Epidermal melanocyte (primary cell): Measurements from ENCODE around the gene MTIF3.
A peak's percentile ranks its signal among the peaks of the same experiment; 100 is the strongest.

Source experiments
- DNase-seq: peaks from one replicate; pipeline ENCODE4 v3.0.0; 2011; ENCODE audit warnings: low spot score; ENCODE audit not compliant: insufficient read length

The MTIF3 gene, protein sequence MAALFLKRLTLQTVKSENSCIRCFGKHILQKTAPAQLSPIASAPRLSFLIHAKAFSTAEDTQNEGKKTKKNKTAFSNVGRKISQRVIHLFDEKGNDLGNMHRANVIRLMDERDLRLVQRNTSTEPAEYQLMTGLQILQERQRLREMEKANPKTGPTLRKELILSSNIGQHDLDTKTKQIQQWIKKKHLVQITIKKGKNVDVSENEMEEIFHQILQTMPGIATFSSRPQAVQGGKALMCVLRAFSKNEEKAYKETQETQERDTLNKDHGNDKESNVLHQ

DNA sequence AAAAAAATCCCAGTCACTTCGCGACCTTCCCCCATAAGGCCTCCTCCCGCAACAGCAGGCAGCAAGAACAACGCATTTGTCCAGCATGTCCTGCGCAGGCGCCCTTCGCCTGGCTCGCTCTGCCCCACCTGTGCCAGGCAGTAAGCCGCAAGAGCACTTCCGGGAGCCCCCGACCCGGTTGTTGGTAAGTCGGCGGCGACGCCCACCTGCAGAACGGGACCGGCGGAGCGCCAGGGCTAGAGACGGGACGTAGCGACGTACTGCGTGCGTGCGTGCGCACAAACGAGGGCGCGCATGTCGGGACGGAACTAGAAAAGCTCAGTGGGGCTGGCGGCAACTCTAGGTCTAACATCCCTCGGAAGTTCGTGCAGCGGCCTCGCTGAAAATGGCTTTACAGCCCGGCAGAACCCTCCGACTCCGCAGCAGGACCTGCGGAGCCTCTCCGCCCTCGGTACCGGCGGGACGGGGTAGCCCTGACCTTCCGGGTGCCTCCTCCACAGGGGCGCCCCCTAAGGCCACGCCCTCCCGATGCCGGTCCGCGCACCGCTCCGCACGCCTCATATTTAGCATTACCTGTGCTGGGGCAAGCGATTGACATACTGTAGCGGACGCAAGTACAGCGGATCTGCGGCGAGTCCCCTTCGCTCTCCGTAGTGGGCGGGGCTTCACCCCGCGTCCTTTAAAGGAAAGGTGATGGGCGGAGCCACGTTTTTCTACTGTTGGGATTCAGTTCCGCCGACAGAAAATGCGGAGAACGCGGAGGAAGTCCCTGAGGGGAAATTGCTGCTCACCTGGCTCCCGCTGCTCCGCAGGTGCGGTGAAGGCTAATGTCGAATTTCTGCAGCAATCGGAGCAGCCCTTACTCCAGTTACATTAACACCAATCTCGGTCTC lies at the start of gene MTIF3:
Gene MTIF3, minus strand, starts transcription at position 629 of the 893 bp plus-strand sequence. CDS start 10,116 bp downstream, outside the sequence.
- DNase-seq: peak; percentile 73

DNA sequence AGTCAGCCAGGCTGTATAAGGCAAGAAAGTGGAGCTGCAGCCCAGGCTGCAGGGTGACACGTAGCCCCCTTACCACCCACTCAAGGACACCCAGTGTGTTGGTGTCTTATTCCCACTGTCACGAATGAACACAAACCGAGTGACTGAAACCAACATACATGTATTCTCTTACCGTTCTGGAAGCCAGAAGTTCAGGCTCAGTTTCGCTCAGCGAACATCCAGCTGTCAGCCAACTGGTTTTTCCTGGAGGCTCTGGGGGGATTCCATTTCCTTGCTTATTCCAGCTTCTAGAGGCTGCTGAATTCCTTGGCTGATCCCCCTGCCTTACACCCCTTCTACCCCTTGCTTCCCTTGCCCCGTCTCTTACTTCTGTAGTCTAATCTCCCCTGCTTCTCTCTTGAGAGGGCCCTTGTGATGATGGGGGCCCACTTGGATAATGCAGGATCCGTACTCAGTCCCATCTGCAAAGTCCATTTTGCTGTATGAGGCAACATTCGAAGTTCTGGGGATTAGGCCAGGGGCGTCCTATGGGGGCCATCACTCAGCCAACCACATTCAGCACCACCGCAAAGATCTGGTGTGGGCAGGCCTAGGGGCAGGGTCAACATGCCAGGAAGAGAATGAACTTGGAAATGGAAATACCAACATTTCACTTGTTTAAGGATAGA lies 47.3 kb upstream of the MTIF3 start:
- DNase-seq: no peak

DNA sequence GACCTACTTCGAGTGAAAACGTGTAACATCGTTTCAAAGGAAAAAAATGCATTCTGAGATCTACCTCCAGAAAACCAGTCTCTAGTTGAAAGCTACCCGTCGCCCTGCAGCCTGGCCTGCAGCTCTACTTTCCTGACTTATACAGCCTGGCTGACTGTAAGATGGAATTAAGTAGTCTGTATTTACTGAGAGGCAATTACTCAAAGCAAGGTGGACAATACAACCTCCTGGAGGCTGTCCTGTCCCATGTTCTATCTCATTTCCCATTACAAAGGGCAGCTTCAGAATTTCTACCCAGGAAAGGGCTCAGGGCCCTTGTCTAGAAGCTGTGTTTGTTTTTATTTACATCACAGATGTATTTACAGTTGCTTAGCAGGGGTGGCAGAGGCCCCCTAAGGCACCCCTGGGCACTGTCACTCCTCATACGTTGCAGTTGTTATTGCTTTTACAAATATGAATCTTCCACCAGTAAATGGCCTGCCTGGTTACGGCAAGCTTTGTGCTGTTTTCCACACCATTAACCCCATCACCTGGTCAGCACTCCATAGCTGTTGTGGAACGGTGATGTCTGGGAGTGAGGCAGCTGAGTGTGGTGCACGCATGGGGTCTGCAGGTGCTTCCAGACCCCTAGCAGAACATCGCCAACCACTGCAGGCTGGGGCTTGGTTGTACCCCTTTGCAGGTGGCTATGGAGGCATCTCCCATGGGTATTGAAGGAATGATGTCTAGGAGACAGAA lies 46.3 kb upstream of the MTIF3 start:
- no peak for DNase-seq

DNA sequence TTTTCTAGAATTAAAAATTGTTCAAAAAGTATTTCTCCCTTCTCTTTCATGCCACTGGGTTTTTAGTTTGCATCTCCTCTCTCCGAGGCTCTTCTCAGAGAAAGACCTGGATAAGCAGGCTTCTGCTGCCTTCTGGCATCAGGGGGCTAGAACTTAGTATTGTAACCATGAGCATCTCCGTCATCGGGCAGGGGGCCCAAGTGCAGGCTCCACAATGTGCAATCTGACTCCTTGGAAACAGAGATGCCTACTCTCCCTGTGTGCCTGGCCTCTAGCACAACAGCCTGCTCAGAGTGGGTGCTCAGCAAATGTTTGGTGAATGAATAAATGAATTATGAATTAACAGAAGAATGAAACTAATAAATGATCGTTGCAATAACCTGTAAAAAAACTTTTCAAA lies 45.6 kb upstream of the MTIF3 start:
- no peak for DNase-seq

DNA sequence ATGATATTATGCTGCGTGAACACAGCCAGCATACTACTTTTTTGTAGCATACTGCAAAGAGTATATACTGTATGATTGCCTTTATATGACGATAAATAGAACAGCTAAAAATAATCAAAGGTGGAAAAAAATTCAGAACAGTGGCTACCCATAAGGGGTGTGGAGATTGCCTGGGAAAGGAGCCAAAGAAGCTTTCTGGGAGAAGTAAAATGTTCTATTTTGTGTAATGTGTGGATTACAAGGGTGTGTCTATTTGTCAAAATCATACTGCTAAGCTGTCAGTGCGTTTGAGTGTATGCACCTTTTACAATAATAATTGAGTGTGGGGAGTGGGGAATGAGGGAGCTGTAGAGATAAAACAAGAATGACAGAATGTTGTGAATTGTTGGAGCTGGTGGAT lies 45.2 kb upstream of the MTIF3 start:
- no peak for DNase-seq

DNA sequence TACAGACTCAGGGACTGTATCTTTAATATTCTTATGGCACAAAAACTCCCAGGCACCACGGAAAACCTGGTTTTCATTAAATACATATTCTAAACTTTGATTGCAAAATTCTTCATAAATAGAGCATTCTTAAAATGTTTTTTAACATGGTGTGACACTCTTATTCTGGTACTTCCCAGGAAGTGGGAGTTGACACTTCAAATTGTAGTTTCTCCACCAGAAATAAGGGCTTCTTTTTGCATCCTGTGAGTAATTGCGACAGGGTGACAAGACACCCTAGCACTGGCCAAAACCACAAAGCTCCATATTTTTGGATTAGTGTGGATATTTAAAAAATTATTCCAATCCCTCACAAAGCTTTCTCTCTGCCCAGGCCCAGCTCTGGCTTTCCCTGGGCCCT lies 43.6 kb upstream of the MTIF3 start:
- DNase-seq: no peak

DNA sequence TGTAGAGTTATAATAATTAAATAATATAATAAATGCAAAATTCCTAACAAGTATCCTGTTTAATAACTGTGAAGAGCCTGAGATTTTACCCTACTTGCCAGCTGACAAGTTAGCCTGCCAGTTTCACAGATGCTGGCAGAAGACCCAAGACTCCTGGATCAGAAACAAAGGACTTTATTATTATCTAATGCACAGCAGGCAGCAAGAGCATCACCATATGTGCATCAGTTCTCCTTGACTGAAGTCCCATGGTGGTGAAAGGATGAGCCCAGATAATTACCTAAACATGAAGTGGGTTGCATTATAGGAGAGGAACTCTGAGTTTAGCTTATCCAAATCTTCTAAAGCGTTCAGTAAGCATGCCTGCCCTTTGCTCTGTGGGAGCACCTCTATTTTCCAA lies 39.1 kb upstream of the MTIF3 start:
- DNase-seq: no peak

DNA sequence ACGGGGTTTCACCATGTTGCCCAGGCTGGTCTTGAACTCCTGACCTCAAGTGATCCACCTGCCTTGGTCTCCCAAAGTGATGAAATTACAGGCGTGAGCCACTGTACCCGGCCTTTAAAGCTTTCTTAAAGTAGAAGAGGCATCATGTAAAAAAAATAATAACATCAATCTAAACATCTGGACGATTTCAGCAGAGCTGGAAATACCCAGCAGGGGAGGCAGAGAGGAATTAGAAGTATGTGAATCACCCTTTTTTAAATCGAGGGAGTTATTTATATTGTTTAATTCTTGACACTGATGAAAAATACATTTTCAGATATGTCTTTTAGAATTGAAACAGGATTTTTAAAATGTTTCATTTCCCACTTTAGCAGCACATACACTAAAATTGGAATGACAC lies 37.4 kb upstream of the MTIF3 start:
- DNase-seq: no peak

DNA sequence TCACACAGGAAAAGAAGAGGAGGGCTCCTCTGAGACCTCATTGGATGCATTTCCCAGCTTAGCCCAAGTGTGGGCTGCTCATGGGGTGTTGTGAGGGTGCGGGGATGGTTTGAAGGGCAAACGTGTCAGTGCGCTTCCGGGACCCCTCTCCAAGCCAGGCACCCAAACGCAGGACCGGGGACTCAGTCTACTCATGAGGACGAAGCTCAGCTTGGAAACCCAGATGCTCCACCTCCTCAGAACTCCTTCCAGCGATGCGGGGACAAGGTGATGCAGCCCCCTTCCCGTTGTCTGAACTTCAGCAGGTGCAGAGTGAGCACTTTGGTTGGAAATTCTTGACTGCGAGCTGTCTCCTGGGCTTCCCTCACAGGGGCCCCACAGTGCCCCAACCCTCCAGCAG lies 33.1 kb upstream of the MTIF3 start:
- DNase-seq: no peak

DNA sequence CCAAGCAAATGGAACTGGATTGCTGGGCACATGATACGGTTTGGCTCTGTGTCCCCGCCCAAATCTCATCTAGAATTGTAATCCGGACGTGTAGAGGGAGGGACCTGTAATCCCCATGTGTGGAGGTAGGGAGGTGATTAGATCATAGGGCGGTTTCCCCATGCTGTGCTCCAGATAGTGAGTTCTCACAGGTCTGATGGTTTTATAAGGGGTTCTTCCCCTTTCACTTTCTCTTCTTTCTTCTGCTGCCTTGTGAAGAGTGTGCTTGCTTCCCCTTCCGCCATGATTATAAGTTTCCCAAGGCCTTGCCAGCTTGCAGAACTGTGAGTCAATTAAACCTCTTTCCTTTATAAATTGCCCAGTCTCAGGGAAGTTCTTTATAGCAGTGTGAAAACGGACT lies 32.6 kb upstream of the MTIF3 start:
- DNase-seq: no peak

DNA sequence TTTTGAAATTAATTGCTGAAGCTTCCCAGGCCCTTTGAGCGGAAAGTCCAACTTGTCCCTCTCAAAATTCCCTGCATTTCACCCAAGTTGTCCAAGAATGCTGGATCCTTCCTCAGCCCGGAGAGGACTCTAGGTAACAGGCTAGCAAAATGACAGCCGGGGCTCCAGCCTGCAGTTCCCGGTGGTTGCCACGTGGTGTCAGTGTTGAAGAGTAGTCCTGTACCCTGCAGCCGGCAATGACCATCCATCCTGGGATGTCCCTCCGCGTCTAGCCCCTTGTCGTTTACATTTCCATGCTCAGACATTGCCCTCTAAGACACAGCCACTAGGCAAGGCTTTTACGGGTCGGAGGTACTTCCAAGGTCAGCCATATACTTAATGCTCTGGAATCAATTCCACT lies 31.4 kb upstream of the MTIF3 start:
- no peak for DNase-seq

DNA sequence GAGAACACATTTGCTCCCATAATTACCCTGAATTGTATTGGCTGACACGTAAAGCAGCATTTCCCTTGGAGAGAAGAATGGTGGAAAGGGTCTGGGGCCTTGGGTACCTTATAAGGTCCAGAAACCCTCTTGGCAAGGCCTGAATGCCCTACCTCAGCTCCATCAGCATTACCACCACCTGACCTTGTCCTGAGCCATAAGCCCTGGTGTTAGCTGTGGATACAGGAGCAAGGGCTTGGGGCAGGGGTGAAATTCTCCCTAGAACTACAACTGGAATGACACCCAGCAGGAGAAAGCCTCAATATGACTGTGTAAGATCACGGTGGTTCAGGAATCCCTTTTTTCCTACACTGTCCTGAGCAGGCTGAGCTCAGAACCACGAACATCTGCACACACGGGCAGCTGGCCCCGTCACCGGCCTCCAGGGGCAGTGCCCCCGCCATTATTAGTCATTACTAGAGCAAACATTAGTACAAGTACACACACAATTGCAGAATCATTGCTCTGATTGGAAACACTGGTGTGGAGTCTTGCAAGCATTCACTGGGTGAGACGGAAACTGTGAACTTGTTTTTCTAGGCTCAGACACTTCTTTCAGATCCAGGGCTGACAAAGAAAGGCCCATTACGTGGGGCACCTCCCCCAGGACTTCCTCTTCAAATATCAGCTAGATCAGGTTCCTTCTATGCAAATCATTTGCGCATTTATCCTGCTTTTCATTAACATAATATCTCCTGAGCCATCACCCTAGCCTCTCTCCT lies 26.8 kb upstream of the MTIF3 start:
- no peak for DNase-seq

DNA sequence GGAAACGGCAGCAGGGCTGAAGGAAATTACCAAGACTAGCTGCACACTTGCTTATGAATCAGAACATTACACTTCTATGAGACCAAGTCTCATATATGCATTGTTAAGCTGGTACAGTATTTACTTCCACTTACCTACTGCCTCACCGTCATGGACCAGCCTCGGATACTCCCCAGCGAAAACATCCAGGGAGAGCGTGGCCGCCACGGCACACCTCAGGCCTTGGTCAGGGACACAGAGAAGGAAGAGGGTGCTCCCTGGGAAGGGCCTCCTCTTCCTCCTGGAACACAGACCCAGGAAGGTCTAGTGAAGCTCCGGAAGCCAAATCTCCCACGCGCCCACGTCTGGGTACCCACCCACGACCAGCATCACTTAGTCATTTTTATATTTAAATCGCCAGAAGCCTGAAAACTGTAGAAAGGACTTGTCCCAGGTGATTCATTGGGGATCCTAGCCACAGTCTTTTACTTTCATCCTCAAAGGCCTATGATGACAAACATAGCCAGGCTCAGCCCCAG lies 24.4 kb upstream of the MTIF3 start:
- DNase-seq: no peak

DNA sequence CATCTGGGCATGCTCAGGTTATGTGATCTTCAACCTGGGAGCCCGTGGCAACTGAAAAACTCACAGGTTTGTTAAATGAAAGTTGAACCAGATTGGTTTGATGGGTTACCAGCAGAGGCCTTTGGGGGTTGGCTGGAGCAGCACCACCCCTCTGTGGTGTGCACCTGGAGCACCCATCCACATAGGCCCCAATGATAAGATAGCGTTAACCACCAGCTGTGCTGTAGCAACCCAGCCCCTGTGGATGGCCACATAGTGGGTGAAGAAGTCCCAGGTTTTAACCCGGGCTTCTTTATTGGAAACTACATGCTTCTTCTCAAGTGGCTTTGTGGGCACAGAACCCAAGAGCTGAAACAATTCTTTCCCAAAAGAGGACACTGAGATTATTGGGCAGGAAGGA lies 22.6 kb upstream of the MTIF3 start:
- no peak for DNase-seq

DNA sequence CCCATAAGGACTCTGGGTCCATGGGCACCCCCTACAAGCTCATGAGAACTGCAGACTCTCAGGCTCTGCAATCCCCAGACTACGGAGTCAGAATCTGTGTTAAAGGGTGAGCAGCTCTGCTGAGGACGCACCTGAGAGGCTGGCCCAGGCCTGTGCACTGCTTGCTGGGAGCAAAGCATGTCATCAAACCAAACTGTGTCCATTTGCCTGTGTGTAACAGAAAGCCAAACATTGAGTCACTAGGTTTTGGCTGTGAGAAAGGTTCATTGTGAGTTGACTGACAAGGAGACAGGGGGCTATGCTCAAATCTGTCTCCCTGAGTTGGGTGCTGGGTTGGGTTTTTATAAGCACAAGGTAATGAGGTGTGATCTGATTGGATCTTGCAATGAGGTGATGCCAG lies 22.1 kb upstream of the MTIF3 start:
- DNase-seq: no peak

DNA sequence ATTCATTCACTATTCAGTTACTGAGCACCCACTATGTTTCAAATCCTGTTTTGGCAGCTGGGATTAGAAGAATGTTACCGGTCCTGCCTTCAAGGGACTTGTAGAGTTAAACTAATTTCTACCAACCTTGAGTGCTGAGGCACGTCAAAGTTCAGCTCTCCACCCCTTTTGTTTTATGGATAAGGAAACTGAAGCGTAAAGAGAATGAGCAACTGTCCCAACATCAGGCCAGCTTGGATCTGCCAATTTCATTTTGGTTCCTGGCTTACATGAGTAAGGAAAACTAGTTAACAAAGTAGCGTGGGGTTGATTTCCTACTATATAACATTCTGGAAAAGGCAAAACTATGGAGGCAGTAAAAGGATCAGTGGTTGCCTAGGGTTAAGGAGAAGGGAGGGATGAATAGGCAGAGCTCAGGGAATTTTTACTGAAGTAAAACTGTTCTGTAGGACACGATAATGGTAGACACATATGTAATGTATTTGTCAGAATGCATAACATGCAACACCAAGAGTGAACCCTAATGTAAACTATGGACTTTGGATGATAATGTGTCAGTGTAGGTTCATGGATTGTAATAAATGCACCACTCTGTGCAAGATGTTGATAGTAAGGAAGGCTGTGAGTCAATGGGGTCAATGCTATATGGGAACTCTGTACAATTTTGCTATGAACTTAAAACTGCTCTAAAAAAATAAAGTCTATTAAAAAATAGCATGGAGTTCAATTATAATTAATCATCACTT lies 19.9 kb upstream of the MTIF3 start:
- no peak for DNase-seq

DNA sequence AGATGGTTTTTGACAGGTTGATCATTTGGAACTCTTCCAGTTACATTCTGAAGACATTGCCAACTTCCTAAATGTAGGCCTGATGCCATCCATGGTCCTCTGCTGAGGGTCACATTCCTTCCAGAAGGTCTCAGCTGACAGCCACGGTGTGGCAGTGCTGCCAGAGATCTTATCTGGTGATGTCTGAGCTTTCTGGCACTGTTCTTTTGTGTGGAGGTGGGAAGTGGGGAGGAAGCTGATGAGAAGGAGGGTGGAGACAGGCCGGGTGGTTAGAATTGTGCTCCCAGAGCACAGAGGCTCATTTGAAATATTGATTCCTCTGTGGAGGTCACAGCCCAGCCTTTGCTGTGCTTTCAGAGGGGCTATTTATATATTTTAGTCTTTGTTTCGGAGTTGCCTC lies 16.1 kb upstream of the MTIF3 start:
- no peak for DNase-seq

DNA sequence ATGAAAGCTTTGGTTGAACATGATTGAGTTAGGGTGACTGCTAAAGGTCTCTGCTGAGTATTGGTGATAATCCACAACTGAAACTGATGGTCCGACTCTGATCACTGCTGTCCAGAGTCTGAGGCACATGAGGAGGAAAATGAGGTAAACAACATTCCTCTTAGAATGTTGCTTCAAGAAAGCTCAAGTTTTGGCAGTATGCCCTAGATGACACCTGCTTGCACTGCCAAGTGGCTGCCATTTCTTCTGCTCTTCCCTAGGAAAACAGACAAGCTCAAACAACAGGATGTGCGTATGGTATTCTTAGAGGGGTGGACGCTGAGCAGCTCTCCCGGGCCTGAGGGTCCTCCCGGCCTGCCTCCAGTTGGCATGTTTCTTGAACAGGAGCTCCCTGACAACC lies 15.2 kb upstream of the MTIF3 start:
- DNase-seq: no peak

DNA sequence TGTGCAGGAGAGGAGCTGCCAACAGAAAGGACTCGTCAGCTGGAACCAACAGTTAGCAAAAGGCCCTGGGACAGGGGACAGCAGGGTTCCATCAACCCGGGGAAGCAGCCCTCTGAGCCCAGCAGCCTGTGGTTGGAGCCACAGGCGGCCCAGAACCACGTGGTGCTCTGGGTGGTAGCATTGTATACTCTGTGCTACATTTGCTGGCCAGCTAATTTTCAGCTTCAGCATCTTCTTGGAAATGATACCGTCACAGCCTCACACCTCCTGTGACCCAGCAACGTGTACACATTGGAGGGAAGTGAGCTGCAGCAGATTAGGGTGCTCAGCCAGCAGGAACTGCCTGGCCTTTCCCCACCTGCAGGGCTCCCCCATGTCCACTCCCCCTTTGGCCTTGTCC lies 13.1 kb upstream of the MTIF3 start:
- no peak for DNase-seq
